Progenitor cell of endocrine pancreas (in vitro differentiated cells): ENCODE measurements around the gene TRIM61. TPM values are rescaled to one million over a fixed set of nuclear protein-coding genes. Genes with fewer than 3 reads are reported as not detected.
"Not testable (repeated sequence)": the region's sequence is repeated elsewhere in the genome, so short reads cannot be mapped to it uniquely, and the experiment has no call there.

Experiments
- DNase-seq: peaks from one replicate; pipeline ENCODE4 v3.0.0; 2021; ENCODE audit warnings: low spot score; ENCODE audit not compliant: unreplicated experiment
- H3K27ac Mint-ChIP-seq: 2 replicates; pipeline ENCODE4 v1.8.0; 2021; ENCODE audit warnings: mild to moderate bottlenecking, moderate library complexity, mixed read lengths
- H3K27me3 Mint-ChIP-seq: 2 replicates; pipeline ENCODE4 v1.8.0; 2021; ENCODE audit warnings: mixed read lengths
- H3K36me3 Mint-ChIP-seq: 2 replicates; pipeline ENCODE4 v1.8.0; 2022; ENCODE audit warnings: mixed read lengths; ENCODE audit not compliant: insufficient read depth
- H3K4me1 Mint-ChIP-seq: 2 replicates; pipeline ENCODE4 v1.8.0; 2021; ENCODE audit warnings: low read depth, mixed read lengths
- H3K4me3 Mint-ChIP-seq: 2 replicates; pipeline ENCODE4 v1.8.0; 2021; ENCODE audit warnings: low read depth, mild to moderate bottlenecking, moderate library complexity, mixed read lengths
- H3K9me3 Mint-ChIP-seq: 2 replicates; pipeline ENCODE4 v1.8.0; 2021; ENCODE audit warnings: low read depth, mixed read lengths
- long read RNA-seq: library from polyadenylated mRNA; unstranded; transcript quantifications from one replicate; pipeline ENCODE4 v2.0.0, GENCODE V29; 2020
- total RNA-seq: library from RNA; stranded (reverse); gene quantifications from 2 replicates; pipeline ENCODE4 v1.2.1, GENCODE V29; 2021
- TF ChIP-seq, protein P1 (sequence below): fragments of 200-600 bp; sonication (generic); IDR thresholded peaks from one replicate; pipeline ENCODE4 v1.5.0; 2021; ENCODE audit warnings: antibody characterized with exemption, mild to moderate bottlenecking; ENCODE audit not compliant: unreplicated experiment

The TRIM61 gene
- total RNA-seq, result 2.3 and 3.5 TPM in 2 replicates
- long read RNA-seq, partial matches to known transcripts, result 28 of 33 reads
- long read RNA-seq, other reads (novel, unspliced or antisense), result 5 of 33 reads

DNA sequence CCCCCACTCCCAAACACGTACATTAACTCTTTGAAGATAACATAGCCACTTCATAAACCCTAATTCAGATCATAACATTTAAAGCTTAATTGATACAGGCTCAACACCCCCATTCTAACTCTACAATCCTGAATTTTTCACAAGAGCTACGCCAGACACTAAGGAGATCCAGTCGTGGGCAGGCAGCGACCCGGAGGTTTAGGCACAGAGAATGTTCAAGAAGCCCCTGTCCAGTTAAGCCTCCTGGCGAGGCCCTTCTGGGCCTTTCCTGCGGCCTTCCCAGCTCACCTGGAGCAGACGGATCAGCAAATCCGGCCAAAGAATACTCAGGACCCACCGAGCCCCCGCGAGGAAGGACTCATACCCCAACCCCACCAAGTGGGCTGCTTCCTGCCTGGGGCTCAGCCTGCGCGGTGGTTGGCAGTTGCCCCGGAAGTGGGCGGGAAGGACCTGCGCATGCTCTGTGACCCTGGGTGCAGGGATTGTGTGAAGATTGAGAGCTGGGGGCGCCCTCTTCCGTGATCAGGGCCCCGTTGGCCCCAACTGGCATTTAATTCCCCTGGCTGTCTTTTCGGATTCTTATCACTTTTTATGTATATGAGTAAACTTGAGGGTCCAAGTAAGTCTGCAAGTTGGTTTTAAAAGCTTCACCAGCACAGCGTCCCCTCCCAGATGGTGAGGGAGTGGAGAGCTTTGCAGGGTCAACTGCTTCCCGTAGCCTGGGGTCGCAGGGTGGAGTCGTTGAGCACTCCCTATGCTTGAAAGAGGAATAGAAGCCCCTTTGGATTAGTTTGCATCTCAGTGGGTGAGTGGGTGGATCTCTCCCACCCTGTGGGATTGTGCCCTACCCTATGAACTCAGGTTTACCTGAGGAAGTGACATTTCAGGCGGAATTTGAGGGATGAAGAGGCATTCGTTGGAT lies at the start of gene TRIM61:
TSS of gene TRIM61 (minus strand) at position 415 of the 922 bp plus-strand sequence. CDS start 7,655 bp downstream, outside the sequence.
- TF ChIP-seq, protein P1, sequence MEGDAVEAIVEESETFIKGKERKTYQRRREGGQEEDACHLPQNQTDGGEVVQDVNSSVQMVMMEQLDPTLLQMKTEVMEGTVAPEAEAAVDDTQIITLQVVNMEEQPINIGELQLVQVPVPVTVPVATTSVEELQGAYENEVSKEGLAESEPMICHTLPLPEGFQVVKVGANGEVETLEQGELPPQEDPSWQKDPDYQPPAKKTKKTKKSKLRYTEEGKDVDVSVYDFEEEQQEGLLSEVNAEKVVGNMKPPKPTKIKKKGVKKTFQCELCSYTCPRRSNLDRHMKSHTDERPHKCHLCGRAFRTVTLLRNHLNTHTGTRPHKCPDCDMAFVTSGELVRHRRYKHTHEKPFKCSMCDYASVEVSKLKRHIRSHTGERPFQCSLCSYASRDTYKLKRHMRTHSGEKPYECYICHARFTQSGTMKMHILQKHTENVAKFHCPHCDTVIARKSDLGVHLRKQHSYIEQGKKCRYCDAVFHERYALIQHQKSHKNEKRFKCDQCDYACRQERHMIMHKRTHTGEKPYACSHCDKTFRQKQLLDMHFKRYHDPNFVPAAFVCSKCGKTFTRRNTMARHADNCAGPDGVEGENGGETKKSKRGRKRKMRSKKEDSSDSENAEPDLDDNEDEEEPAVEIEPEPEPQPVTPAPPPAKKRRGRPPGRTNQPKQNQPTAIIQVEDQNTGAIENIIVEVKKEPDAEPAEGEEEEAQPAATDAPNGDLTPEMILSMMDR, result peak; percentile 12
- DNase-seq, result peak; percentile 37
- Mint-ChIP-seq H3K4me3 (peak within 1 kb of the TSS; percentile 95), H3K27ac (peak within 1 kb of the TSS; percentile 95), H3K36me3 (peaks cover 2% of the 10 kb centered on the region), H3K9me3 (no peaks in the 10 kb centered on the region), H3K27me3 (no peaks in the 10 kb centered on the region), H3K4me1 (peaks cover 6% of the 10 kb centered on the region)

DNA sequence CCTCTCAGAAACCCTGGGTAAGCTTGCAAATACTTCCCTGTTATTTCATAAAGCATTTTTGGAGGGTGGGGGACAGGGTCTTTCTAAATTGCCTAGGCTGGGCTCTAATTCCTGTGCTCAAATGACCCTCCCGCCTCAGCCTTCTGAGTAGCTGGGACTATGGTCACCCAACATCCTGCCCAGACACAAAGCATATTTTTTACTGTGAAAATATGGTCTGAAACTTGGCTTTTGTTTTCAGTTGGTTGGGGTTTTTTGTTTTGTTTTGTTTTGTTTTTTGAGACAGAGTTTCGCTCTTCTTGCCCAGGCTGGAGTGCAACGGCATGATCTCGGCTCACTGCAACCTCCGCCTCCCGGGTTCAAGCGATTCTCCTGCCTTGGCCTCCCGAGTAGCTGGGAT lies 48.3 kb upstream of the TRIM61 start:
- not testable (repeated sequence) for H3K36me3 Mint-ChIP-seq, DNase-seq, H3K9me3 Mint-ChIP-seq, H3K27ac Mint-ChIP-seq, H3K4me3 Mint-ChIP-seq, H3K4me1 Mint-ChIP-seq, H3K27me3 Mint-ChIP-seq

DNA sequence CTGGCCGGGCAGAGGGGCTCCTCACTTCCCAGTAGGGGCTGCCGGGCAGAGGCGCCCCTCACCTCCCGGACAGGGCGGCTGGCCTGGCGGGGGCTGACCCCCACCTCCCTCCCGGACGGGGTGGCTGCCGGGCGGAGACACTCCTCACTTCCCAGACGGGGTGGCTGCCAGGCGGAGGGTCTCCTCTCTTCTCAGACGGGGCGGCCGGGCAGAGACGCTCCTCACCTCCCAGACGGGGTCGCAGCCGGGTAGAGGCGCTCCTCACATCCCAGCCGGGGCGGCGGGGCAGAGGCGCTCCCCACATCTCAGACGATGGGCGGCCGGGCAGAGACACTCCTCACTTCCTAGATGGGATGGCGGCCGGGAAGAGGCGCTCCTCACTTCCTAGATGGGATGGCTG lies 42.5 kb upstream of the TRIM61 start:
- not testable (repeated sequence) for H3K36me3 Mint-ChIP-seq, H3K27ac Mint-ChIP-seq, H3K27me3 Mint-ChIP-seq

DNA sequence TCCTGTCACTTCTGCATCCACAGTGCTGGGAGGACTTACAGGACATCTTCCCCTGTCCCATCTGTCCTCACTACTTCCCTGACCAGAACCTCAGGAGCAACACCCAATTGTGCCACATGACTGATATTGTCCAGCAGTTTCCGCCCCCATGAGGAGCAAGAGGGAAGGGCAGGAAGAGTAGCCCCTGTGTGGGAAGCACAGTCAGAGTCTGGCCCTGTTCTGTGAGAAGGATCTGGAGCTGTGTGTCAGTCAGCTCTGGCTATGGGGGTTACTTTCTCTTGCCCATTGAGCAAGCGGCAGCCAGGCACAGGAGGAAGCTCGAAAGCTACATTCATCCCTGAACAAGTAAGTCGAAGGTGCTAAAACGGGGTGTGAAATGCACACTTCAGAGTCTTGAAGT lies 39.5 kb upstream of the TRIM61 start:
- no peak overlapping the region for H3K27ac Mint-ChIP-seq
- no peak for DNase-seq

More for the DNA sequence above, 42.5 kb upstream of the TRIM61 start:
- H3K4me1 Mint-ChIP-seq, H3K4me3 Mint-ChIP-seq, DNase-seq, H3K9me3 Mint-ChIP-seq: not testable (repeated sequence)

DNA sequence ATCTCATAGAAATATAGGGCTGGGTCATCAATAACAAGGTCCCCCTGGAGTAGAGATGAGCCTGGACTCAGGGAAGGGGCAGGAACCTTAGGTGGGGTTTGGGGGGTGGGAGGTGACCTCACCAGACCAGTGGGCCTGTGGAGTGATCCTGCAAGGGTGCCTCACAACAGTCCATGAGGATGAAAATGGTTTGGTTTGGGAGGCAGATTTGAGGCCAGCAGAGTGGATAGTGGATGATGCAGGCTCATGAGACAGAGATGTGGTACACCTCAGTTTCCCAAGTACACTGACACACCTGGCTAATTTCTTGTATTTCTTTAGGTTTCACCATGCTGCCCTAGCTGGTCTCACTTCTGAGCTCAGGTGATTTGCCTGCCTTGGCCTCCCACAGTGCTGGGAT lies 36.2 kb upstream of the TRIM61 start:
- no peaks in the 10 kb centered on the region for H3K4me1 Mint-ChIP-seq
- no peaks in the 10 kb centered on the region for H3K9me3 Mint-ChIP-seq
- TF ChIP-seq, protein P1, result no peak
- H3K4me3 Mint-ChIP-seq, result no peak overlapping the region
- no peak for DNase-seq
- no peaks in the 10 kb centered on the region for H3K27me3 Mint-ChIP-seq
- no peaks in the 10 kb centered on the region for H3K36me3 Mint-ChIP-seq
- no peak overlapping the region for H3K27ac Mint-ChIP-seq

More for the DNA sequence above, 39.5 kb upstream of the TRIM61 start:
- Mint-ChIP-seq H3K9me3 (peaks cover 3% of the 10 kb centered on the region), H3K36me3 (no peaks in the 10 kb centered on the region), H3K27me3 (no peaks in the 10 kb centered on the region), H3K4me3 (no peak overlapping the region), H3K4me1 (no peaks in the 10 kb centered on the region)
- TF ChIP-seq, protein P1, result peak; percentile 45

DNA sequence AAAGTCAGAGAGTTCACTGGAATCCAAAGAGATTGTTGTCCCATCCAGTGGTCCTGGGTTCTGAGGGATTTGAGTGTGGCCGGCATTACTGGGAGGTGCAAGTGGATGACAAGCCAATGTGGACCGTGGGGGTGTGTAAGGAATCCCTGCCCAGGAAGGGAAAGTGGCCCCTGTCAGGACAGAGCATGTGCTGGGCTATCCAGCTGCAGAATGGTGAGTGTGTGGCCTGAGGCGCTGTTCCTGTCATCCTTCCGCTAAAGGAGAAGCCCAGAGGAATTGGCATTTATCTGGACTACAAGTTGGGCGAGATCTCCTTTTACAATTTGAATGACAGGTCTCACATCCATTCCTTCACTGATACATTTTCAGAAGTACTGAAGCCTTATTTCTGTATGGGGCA lies 33.9 kb upstream of the TRIM61 start:
- DNase-seq, result no peak
- TF ChIP-seq, protein P1, result no peak
- Mint-ChIP-seq H3K4me1 (no peaks in the 10 kb centered on the region), H3K36me3 (no peaks in the 10 kb centered on the region), H3K27ac (no peak overlapping the region), H3K27me3 (no peaks in the 10 kb centered on the region), H3K9me3 (no peaks in the 10 kb centered on the region), H3K4me3 (no peak overlapping the region)
